Measurements from ENCODE around the gene GRB10.
"Not testable (repeated sequence)": the region's sequence is repeated elsewhere in the genome, so short reads cannot be mapped to it uniquely, and the experiment has no call there.

GRB10 gene

DNA sequence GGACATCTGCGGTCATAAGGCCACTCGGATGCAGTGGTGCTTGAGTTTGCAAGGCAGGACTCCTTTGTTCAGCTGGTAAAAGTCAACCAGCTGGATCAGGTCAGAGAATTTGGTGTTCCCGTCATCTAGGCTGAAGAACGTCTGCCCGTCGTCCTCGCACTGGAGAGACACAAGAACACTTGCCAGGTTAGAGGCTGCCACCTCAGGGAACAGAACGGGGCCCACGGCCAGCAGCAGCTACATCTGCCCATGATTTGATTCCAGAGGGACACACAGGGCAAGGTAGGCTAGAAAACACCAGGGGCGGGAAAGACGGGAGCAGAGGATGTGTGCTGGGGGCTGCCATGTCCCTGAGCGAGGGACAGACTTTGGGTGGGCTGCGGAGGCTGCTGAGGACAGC, 189.8 kb downstream of the GRB10 start:
- H3K36me3 ChIP-seq (ENCODE audit: control insufficient read depth, insufficient read depth, low read length) = peaks cover 66% of the 10 kb centered on the region
- H3K4me3 ChIP-seq (ENCODE audit: extremely low read depth, insufficient read depth, low read length, poor library complexity, severe bottlenecking) = no peak overlapping the region
- H3K27ac ChIP-seq (ENCODE audit: low read depth, low read length, severe bottlenecking) = no peak overlapping the region
- no peaks in the 10 kb centered on the region for H3K4me1 ChIP-seq (ENCODE audit: control insufficient read depth, insufficient read depth, low read length, poor library complexity, severe bottlenecking)
- H3K9me3 ChIP-seq (ENCODE audit: control insufficient read depth, low read length) = no peaks in the 10 kb centered on the region
- WGBS, 2 experiments (ENCODE audit: insufficient coverage in 2 of 2) = 94 to 97% methylated on average over 10 to 13 of the region's 13 CpGs

GRCh38 chr7:50591480-50592438, 190.9 kb downstream of the GRB10 start:
- Histone ChIP-seq H3K27ac (ENCODE audit: low read depth, low read length, severe bottlenecking) (no peak overlapping the region), H3K36me3 (ENCODE audit: control insufficient read depth, insufficient read depth, low read length) (peaks cover 56% of the 10 kb centered on the region), H3K4me1 (ENCODE audit: control insufficient read depth, insufficient read depth, low read length, poor library complexity, severe bottlenecking) (no peaks in the 10 kb centered on the region), H3K4me3 (ENCODE audit: extremely low read depth, insufficient read depth, low read length, poor library complexity, severe bottlenecking) (no peak overlapping the region), H3K9me3 (ENCODE audit: control insufficient read depth, low read length) (no peaks in the 10 kb centered on the region)
- WGBS, 2 experiments (ENCODE audit: insufficient coverage in 2 of 2) = 88 to 93% methylated on average over 17 to 20 of the region's 21 CpGs

DNA sequence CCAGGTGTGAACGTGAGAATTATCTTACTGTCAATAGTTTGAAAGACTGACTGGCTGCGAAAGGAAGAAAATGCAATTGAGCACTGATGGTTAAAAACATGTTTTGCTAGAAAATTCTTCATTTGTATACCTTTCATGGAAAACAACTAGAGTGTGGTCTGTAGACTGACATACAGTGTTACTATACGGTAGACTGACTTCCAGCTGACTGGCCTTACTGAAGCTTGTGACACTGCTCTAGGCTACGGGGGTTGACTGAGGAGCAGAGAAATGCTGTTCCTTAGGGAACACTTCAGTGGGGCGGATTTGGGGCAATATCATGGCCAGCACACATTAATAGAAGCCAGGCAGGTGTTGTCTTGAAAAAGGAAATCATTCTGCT, 191.6 kb downstream of the GRB10 start:
- H3K4me3 ChIP-seq (ENCODE audit: extremely low read depth, insufficient read depth, low read length, poor library complexity, severe bottlenecking) = no peak overlapping the region
- H3K9me3 ChIP-seq (ENCODE audit: control insufficient read depth, low read length) = no peaks in the 10 kb centered on the region
- H3K27ac ChIP-seq (ENCODE audit: low read depth, low read length, severe bottlenecking) = no peak overlapping the region
- 89 to 91% methylated on average over 4 to 5 of the region's 5 CpGs for WGBS, 2 experiments (ENCODE audit: insufficient coverage in 2 of 2)
- no peaks in the 10 kb centered on the region for H3K4me1 ChIP-seq (ENCODE audit: control insufficient read depth, insufficient read depth, low read length, poor library complexity, severe bottlenecking)
- peaks cover 50% of the 10 kb centered on the region for H3K36me3 ChIP-seq (ENCODE audit: control insufficient read depth, insufficient read depth, low read length)

DNA sequence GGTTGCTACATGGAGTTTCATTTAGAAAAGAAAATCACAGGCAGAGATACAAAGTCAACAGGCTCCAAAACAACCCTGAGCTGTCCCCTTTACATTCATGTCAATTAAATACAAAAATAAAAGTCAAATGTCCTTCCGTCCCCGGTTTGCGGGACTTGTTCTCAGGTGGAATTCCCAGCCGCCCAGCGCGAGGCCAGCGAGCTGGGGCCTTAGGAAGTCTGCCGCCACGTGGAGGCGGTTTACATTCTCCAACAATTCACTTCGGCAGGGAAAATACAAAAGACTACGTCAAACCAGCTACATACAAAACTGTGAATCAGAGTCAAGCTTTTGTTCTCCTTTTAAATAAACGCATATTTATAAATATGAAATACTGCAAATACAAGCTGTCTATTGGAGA, 192.2 kb downstream of the GRB10 start:
- Histone ChIP-seq H3K4me3 (ENCODE audit: extremely low read depth, insufficient read depth, low read length, poor library complexity, severe bottlenecking) (no peak overlapping the region), H3K4me1 (ENCODE audit: control insufficient read depth, insufficient read depth, low read length, poor library complexity, severe bottlenecking) (no peaks in the 10 kb centered on the region), H3K36me3 (ENCODE audit: control insufficient read depth, insufficient read depth, low read length) (peaks cover 45% of the 10 kb centered on the region), H3K9me3 (ENCODE audit: control insufficient read depth, low read length) (no peaks in the 10 kb centered on the region), H3K27ac (ENCODE audit: low read depth, low read length, severe bottlenecking) (no peak overlapping the region)
- WGBS, 2 experiments (ENCODE audit: insufficient coverage in 2 of 2) = 92 to 99% methylated on average over 10 to 12 of the region's 13 CpGs

DNA sequence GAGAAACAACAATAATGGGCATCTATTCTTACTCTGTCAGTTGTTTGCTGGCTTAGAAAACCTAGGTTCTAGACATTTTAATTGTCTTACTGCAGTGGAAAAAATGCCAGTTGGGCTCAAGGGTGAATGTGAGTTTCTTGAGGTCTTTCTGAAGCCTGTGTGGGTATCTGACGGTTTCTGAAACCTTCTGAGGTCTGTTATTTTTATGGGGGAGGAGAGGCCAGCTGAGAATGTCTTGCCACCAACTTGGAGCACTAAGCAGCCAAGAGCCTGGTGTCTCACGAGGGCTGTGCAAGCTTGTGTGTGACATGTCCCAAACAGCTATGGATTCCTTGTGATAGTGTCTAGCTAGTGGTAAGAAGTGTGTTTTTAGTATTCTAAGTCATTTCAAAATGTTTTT, 193.3 kb downstream of the GRB10 start:
- H3K4me3 ChIP-seq (ENCODE audit: extremely low read depth, insufficient read depth, low read length, poor library complexity, severe bottlenecking) = no peak overlapping the region
- H3K4me1 ChIP-seq (ENCODE audit: control insufficient read depth, insufficient read depth, low read length, poor library complexity, severe bottlenecking) = no peaks in the 10 kb centered on the region
- WGBS, 2 experiments (ENCODE audit: insufficient coverage in 2 of 2) = 94 to 100% methylated on average over 1 to 2 of the region's 2 CpGs
- no peak overlapping the region for H3K27ac ChIP-seq (ENCODE audit: low read depth, low read length, severe bottlenecking)
- no peaks in the 10 kb centered on the region for H3K9me3 ChIP-seq (ENCODE audit: control insufficient read depth, low read length)
- peaks cover 34% of the 10 kb centered on the region for H3K36me3 ChIP-seq (ENCODE audit: control insufficient read depth, insufficient read depth, low read length)

- 69 to 75% methylated on average over 8 of the region's 8 CpGs for WGBS, 2 experiments (ENCODE audit: insufficient coverage in 2 of 2)
- Histone ChIP-seq H3K9me3 (ENCODE audit: control insufficient read depth, low read length) (no peaks in the 10 kb centered on the region), H3K27ac (ENCODE audit: low read depth, low read length, severe bottlenecking) (no peak overlapping the region), H3K36me3 (ENCODE audit: control insufficient read depth, insufficient read depth, low read length) (peaks cover 33% of the 10 kb centered on the region), H3K4me3 (ENCODE audit: extremely low read depth, insufficient read depth, low read length, poor library complexity, severe bottlenecking) (no peak overlapping the region), H3K4me1 (ENCODE audit: control insufficient read depth, insufficient read depth, low read length, poor library complexity, severe bottlenecking) (no peaks in the 10 kb centered on the region)
These were observed 193.8 kb downstream of the GRB10 start for GRCh38 chr7:50588937-50589336.

DNA sequence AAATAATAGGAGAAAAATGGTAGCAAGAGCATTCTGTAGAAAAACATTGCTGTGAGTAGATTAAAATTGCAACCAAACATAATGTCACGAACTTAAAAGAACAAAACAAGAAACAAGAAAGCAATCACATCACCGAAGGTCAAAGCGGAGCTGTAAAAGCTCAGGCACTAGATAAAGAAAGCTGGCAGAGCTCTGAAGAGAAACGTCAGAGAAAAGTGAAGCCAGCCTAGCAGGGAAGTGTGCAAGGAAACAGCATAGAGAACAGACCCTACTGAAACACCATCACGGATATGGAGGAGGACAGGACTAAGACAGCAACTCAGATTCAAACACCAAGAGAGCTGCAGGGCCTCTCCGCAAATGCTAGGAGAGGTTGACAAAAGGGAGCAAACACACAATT, 195.0 kb downstream of the GRB10 start:
- WGBS, 2 experiments (ENCODE audit: insufficient coverage in 2 of 2) = 86 to 100% methylated on average over 2 to 4 of the region's 6 CpGs
- no peak overlapping the region for H3K4me3 ChIP-seq (ENCODE audit: extremely low read depth, insufficient read depth, low read length, poor library complexity, severe bottlenecking)

GRCh38 chr7:50584793-50585408, 197.8 kb downstream of the GRB10 start:
- no peaks in the 10 kb centered on the region for H3K36me3 ChIP-seq (ENCODE audit: control insufficient read depth, insufficient read depth, low read length)
- no peak overlapping the region for H3K27ac ChIP-seq (ENCODE audit: low read depth, low read length, severe bottlenecking)
- 91 to 92% methylated on average over 5 of the region's 5 CpGs for WGBS, 2 experiments (ENCODE audit: insufficient coverage in 2 of 2)
- no peaks in the 10 kb centered on the region for H3K4me1 ChIP-seq (ENCODE audit: control insufficient read depth, insufficient read depth, low read length, poor library complexity, severe bottlenecking)
- H3K9me3 ChIP-seq (ENCODE audit: control insufficient read depth, low read length) = peaks cover 5% of the 10 kb centered on the region
- H3K4me3 ChIP-seq (ENCODE audit: extremely low read depth, insufficient read depth, low read length, poor library complexity, severe bottlenecking) = no peak overlapping the region

More for the DNA sequence above, 195.0 kb downstream of the GRB10 start:
- Histone ChIP-seq H3K36me3 (ENCODE audit: control insufficient read depth, insufficient read depth, low read length) (peaks cover 23% of the 10 kb centered on the region), H3K9me3 (ENCODE audit: control insufficient read depth, low read length) (peaks cover 5% of the 10 kb centered on the region), H3K4me1 (ENCODE audit: control insufficient read depth, insufficient read depth, low read length, poor library complexity, severe bottlenecking) (no peaks in the 10 kb centered on the region), H3K27ac (ENCODE audit: low read depth, low read length, severe bottlenecking) (no peak overlapping the region)

DNA sequence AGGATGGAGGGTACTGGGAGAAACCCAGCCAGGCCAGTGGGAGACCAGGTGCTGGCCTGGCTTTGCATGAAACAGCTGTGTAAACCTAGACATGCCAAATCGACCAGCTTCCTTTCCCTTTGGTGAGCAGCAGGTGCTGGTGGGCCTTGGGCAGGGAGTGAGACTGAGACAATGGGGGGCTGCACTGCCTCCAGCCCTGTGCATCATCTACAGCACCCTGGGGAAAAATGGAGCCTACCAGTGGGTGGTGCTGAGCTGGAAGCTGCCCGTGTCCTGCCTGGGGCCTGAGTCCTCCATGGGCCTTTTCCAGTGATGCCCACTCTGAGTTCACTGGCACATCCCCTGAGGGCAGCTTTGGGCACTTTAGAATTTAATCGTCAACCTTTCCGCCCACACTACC, 198.3 kb downstream of the GRB10 start:
- whole genome bisulfite sequencing, 2 experiments (ENCODE audit: insufficient coverage in 2 of 2) = 80 to 84% methylated on average over 1 to 2 of the region's 4 CpGs
- H3K27ac ChIP-seq (ENCODE audit: low read depth, low read length, severe bottlenecking) = no peak overlapping the region
- no peaks in the 10 kb centered on the region for H3K4me1 ChIP-seq (ENCODE audit: control insufficient read depth, insufficient read depth, low read length, poor library complexity, severe bottlenecking)
- H3K36me3 ChIP-seq (ENCODE audit: control insufficient read depth, insufficient read depth, low read length) = no peaks in the 10 kb centered on the region
- H3K9me3 ChIP-seq (ENCODE audit: control insufficient read depth, low read length) = peaks cover 5% of the 10 kb centered on the region
- H3K4me3 ChIP-seq (ENCODE audit: extremely low read depth, insufficient read depth, low read length, poor library complexity, severe bottlenecking) = no peak overlapping the region

- H3K4me3 ChIP-seq (ENCODE audit: extremely low read depth, insufficient read depth, low read length, poor library complexity, severe bottlenecking); H3K9me3 ChIP-seq (ENCODE audit: control insufficient read depth, low read length); H3K27ac ChIP-seq (ENCODE audit: low read depth, low read length, severe bottlenecking); H3K4me1 ChIP-seq (ENCODE audit: control insufficient read depth, insufficient read depth, low read length, poor library complexity, severe bottlenecking); H3K36me3 ChIP-seq (ENCODE audit: control insufficient read depth, insufficient read depth, low read length): not testable (repeated sequence)
- 86% methylated on average over 4 of the region's 4 CpGs for WGBS, 2 experiments (ENCODE audit: insufficient coverage in 2 of 2)
These were observed 199.4 kb downstream of the GRB10 start for GRCh38 chr7:50583295-50583694.

DNA sequence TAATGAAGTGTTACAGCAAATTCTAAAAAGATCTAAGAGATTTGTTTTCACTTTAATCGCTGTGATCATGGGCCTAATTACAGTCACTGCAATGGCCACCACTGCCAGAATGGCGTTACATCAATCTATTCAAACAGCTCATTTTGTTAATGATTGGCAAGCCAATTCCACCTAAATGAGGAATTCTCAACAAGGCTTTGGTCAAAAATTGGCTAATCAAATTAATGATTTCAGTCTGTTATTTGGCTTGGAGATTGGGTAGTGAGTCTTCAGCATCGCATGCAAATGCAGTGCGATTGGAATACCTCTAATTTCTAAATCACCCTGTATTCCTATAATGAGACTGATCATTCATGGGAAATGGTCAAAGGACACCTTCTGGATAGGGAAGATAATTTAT, 200.4 kb downstream of the GRB10 start:
- not testable (repeated sequence) for H3K4me3 ChIP-seq (ENCODE audit: extremely low read depth, insufficient read depth, low read length, poor library complexity, severe bottlenecking); H3K9me3 ChIP-seq (ENCODE audit: control insufficient read depth, low read length); H3K4me1 ChIP-seq (ENCODE audit: control insufficient read depth, insufficient read depth, low read length, poor library complexity, severe bottlenecking); H3K36me3 ChIP-seq (ENCODE audit: control insufficient read depth, insufficient read depth, low read length); H3K27ac ChIP-seq (ENCODE audit: low read depth, low read length, severe bottlenecking)
- WGBS, 2 experiments (ENCODE audit: insufficient coverage in 2 of 2) = no CpG with 5 or more reads among the region's 4 CpGs

Data from mesodermal cell (in vitro differentiated cells).